RPMI7951 (cell line): Measurements from ENCODE around the gene TMEM131L. TPM values are rescaled to one million over a fixed set of nuclear protein-coding genes. Genes with fewer than 3 reads are reported as not detected.
A peak's percentile ranks its signal among the peaks of the same experiment; 100 is the strongest.

ENCODE experiments used
- DNase-seq: peaks from one replicate; pipeline ENCODE4 v3.0.0-alpha.2; 2012; ENCODE audit warnings: low read depth
- total RNA-seq: library from RNA; depleted of rRNA; stranded (reverse); fragments of >200 nt; shearing (Covaris generic); gene quantifications from 2 replicates; pipeline ENCODE4 v1.2.3, GENCODE V29; 2014

TMEM131L gene
- total RNA-seq, 1 experiment from 2014 or later, result 11.7 TPM

DNA sequence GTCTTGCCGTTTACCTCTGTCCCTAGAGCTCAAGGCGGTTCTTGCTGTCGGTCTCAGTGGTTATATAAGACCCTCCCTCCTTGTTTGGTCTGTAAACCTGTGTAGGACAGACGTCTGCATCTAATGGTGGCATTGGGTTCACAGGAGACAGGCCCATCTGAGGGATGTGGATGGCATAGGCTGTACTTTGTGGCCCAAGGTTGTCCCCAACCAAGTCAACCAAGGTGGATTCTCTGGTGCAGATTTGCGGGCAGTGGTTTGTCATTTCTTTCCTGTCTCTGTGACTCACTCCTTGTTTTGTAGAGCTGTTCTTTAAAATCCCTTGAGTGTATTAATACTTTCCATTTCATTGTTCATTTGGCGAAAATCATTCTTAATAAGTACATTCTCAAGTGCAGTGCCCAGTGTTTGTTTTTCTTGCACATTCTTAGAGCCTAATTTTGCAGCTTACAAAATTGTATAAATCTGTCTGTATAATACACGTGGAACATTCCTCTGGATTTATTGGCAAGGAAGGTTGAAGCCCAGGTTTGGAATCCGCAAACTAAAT lies 149.9 kb downstream of the TMEM131L start:
- no peak for DNase-seq

DNA sequence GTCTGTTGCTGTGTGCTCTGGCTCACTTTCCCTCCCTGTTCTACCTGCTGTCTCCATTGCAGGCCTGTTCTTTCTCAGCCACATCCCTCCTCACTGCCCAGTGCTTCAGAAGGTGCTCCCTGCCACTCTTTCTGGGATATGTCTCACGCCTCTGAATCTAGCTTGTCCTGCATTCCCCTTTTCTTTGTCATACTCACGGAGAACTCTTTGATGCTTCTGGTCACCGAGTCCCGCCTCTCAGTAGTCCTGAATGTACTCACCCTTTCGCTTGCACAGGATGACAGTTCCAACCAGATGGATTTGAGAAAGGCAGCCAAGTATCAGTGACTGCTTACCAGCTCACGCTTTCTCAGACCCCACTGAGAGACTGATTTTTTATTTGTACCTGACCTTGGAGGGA lies 152.7 kb downstream of the TMEM131L start:
- DNase-seq, result no peak

- no peak for DNase-seq
These were observed 153.7 kb downstream of the TMEM131L start for GRCh38 chr4:153619811-153620210.

- no peak for DNase-seq
These were observed 154.2 kb downstream of the TMEM131L start for GRCh38 chr4:153620352-153620751.

DNA sequence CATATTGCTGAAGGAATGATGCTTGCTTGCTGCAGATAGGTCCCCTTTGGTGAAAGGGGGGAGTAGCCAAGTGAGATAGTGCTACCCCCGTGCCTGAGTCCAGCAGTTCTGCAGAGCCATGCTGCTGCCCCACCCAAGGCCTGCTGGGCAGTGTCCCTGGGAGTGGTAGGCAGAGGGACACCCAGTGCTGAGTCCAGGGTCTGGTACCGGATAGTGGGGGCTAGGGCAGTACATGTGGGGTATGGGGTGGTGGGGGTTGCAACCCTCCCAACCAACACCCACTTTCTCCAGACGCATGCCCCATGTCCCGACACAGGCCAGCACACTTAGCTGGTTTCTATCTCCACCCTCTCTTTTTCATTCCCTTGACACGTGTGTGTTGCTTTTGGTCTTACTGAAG lies 155.9 kb downstream of the TMEM131L start:
- DNase-seq, result no peak

DNA sequence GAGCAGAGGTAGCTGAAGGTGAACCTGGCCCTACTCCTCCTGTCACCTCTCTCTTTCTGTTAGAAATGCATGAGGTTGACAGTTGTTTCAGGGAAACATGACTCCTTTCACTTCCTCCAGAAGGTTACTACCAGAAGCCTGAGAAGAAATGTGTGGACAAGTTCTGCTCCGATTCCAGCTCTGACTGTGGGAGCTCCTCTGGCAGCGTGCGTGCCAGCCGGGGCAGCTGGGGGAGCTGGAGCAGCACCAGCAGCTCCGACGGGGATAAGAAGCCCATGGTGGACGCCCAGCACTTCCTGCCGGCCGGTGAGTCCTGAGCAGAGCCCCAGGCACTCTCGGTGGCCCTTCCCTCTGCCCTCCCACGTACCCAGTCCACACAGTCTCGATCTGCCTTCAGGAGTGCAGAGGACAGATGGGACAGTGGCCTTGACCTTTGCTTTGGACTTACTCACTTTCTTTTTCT lies 156.6 kb downstream of the TMEM131L start:
- peak; percentile 14 for DNase-seq

GRCh38 chr4:153623491-153623890 lies 157.3 kb downstream of the TMEM131L start:
- DNase-seq, result no peak

GRCh38 chr4:153628796-153629315 lies 162.7 kb downstream of the TMEM131L start:
- no peak for DNase-seq

GRCh38 chr4:153629776-153630175 lies 163.6 kb downstream of the TMEM131L start:
- no peak for DNase-seq

- DNase-seq, result peak; percentile 52
These were observed 168.7 kb downstream of the TMEM131L start for GRCh38 chr4:153634738-153635353.

DNA sequence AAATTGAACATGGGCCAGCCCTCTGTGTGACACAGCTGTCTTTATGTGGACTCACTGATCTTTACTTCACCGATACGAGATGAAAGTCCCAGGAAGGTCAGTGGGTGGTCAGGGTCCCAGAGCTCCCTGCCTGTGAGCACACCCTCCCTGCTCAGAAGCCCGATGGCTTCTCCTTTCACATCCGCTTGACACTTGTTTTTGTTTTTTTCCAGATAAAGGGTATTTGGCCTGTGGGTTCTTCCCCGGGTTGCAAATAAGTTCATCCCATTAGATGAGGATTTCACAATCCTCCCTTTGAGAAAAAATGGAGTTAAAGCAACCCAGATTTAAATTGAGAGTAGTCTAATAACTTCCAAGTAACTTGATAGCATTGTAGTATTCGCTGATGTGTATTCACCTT lies 169.7 kb downstream of the TMEM131L start:
- DNase-seq, result no peak

DNA sequence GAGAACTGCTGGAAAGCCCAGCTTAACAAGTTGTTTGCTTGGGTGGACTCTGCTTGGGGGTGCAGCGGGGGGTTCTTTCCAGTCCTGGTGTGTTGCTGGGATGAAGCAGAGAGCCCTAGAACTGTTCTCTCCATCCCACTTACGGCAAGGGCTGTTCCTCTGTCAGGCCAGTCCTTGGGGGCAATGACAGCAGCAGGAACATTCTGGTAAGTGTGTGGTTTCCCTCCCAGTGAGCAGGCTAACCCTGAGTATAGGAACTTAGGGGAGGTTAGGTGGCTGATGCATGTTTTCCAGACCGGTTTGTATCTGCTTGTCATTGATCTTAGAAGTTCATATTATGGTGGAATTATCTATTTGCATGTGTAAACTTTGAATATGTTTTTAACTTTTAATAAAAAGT lies 171.0 kb downstream of the TMEM131L start:
- no peak for DNase-seq

DNA sequence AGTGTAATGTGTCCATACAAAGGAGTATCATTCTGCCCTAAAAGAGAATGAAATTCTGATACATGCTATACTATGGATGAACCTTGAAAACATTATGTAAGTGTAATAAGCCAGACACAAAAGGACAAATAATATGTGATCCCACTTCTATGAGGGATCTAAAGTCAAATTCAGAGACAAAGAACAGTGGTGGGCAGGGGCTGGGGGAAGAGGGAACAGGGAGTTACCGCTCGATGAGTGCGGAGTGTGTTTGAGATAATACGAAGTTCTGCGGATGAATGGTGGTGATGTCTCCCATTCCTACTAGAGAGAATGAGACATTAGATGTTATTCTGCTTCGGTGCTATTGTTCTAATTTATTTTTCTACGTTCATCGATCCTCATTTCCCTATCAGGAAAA lies 171.9 kb downstream of the TMEM131L start:
- DNase-seq, result no peak

DNA sequence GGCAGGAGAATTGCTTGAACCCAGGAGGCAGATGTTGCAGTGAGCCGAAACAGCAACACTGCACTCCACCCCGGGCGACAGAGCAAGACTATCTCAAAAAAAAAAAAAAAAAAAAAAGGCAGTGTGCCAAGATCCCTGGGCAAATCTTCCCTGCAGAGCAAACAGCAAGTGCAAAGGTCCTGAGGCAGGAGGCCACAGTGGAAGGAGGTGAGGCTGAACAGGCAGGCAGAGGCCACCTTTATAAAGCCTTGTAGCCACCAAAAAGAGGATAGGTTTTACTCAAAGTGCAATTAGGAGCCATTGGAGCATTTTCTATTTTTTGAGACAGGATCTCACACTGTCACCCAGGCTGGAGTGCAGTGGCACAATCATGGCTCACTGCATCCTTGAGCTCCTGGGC lies 172.8 kb downstream of the TMEM131L start:
- DNase-seq, result no peak

GRCh38 chr4:153639833-153640802 lies 174.0 kb downstream of the TMEM131L start:
- DNase-seq, result peak; percentile 33

GRCh38 chr4:153641532-153641931 lies 175.4 kb downstream of the TMEM131L start:
- no peak for DNase-seq

DNA sequence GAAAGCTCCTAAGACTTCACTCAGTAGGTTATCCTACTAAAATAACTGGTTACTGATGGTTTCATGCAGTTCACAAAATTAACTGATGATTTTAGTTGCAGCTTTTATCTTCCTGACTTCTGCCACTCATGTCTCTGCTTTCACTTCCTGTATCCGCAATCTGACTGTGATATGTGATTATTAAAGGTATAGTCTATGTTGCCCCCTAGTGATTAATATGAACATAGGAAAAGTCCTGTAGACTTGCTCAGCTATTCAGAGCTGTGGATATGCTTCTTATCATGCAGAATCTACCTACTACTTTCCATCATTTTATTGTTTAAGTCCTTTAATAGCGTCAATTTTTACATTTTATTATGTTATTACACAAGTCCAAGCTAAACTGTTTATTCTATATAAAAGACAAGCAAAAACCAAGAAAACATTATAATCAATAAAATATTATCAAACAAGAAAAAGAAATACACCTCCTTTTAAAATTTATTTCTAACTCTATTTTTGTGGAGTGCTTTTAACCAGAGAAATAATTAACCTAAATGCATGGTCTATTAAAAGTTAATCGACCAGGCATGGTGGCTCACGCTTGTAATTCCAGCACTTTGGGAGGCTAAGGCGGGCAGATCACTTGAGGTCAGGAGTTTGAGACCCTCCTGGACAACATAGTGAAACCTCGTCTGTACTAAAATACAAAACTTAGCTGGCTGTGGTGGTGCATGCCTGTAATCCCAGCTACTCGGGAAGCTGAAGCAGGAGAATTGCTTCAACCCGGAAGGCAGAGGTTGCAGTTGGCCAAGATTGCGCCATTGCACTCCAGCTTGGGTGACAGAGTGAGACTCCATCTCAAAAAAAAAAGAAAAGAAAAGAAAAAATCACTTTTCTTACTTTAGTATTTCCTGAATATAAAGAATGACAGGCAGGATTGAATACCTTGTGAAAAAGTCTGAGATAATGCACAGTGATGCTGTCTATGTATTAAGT lies 177.5 kb downstream of the TMEM131L start:
- peak; percentile 67 for DNase-seq

- DNase-seq, result no peak
These were observed 179.0 kb downstream of the TMEM131L start for GRCh38 chr4:153645183-153645582.

GRCh38 chr4:153646261-153646660 lies 180.1 kb downstream of the TMEM131L start:
- DNase-seq, result no peak

GRCh38 chr4:153646978-153647377 lies 180.8 kb downstream of the TMEM131L start:
- DNase-seq, result no peak

- DNase-seq, result no peak
These were observed 181.8 kb downstream of the TMEM131L start for GRCh38 chr4:153647975-153648374.
